H1 (cell line): Measurements from ENCODE around the gene SLC2A8. TPM values are rescaled to one million over a fixed set of nuclear protein-coding genes. Genes with fewer than 3 reads are reported as not detected.

Source experiments
- CHD7 ChIP-seq: fragments of 300-600 bp; sonication (generic); IDR thresholded peaks from 2 replicates; pipeline ENCODE4 v1.7.1; 2012; ENCODE audit warnings: low read length, moderate library complexity, mild to moderate bottlenecking, inconsistent platforms; ENCODE audit not compliant: insufficient replicate concordance
- polyA plus RNA-seq, 7 experiments: library from polyadenylated mRNA; depleted of rRNA in 3 of 7; stranded (reverse) in 5 of 7; unstranded in 2 of 7; fragments of >200 nt in 5 of 7; fragments of 200-250 nt in 2 of 7; gene quantifications; 1 replicate in 5 of 7; 2 replicates in 1 of 7; 4 replicates in 1 of 7; pipeline versions ENCODE4 v1.2.1 to v1.2.3, GENCODE V29; 2011 to 2013; ENCODE audit warnings: missing spikeins in 2 of 7, mixed read lengths in 2 of 7
- total RNA-seq: library from RNA; stranded (reverse); fragmentation: NEBNext Ultra II Directional; extraction: Animal tissue kit (Norgen Biotek cat#: 25700); gene quantifications from 2 replicates; pipeline ENCODE4 v1.2.1, GENCODE V29; 2021

SLC2A8 gene
- total and polyA plus RNA-seq, 2 of the 8 experiments (the other 6 are each of a cell fraction or from before 2014, with no cell fraction given): 24.6 to 36.4 TPM

- no peak for TF ChIP-seq CHD7
These were observed 33.4 kb downstream of the SLC2A8 start (continued) for GRCh38 chr9:127430415-127430814.
